ENCODE data around the gene PIGO. TPM values are rescaled to one million over a fixed set of nuclear protein-coding genes. Genes with fewer than 3 reads are reported as not detected.

Gene PIGO
- total RNA-seq, 1 donor from 2014 or later: 25.1 TPM

DNA sequence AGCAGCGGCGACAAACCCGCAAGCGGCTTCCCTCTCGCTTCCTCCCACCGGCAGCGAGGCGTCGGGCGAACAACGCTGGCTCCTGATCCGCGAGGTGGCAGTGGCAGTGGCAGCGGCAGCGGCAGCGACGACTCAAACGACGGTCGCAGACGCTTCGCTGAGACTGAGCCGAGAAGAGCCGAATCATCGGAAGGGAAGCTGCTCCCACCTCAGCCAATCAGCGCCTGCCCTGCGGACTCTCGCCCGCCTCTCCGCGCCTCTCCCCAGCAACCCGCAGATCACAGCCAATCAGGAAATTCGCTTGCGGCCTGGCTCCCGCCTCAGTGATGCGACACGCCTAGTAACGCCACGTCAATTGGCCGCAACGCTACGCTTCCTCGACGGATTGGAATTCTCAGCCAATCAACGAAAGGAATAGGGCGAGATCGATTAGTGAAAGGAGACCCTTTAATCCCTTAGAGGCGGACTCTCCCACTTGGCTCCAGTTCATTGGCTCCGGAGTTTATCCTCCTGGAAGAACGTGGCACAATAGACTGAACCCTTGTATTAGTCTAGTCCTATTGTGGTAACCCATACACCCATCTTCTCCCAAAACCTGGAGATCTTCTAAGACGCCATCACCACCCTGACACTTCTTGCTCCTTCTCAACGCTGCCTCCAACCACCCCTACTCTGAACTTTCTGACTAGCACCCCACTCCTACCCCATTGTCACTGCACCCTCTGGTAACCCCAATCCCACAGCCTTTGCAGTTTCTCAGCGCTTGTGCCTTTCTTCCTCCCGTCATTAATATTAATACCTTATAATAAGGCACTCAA is 23.7 kb downstream of the PIGO start, which contains the start of gene VCP:
Gene VCP, minus strand, starts transcription at position 165 of the 818 bp plus-strand sequence. CDS start 272 bp downstream, outside the sequence.
- H3K27ac ChIP-seq: peak within 1 kb of the TSS; percentile 100
- intact Hi-C loops (cut with DNase I): no loop called here
- H3K4me3 ChIP-seq: peak within 1 kb of the TSS; percentile 98
- H3K27me3 ChIP-seq (ENCODE audit: low read depth): no peaks in the 10 kb centered on the region
- peaks cover 43% of the 10 kb centered on the region for H3K4me1 ChIP-seq
- peaks cover 12% of the 10 kb centered on the region for H3K36me3 ChIP-seq
- TF ChIP-seq, protein P1, sequence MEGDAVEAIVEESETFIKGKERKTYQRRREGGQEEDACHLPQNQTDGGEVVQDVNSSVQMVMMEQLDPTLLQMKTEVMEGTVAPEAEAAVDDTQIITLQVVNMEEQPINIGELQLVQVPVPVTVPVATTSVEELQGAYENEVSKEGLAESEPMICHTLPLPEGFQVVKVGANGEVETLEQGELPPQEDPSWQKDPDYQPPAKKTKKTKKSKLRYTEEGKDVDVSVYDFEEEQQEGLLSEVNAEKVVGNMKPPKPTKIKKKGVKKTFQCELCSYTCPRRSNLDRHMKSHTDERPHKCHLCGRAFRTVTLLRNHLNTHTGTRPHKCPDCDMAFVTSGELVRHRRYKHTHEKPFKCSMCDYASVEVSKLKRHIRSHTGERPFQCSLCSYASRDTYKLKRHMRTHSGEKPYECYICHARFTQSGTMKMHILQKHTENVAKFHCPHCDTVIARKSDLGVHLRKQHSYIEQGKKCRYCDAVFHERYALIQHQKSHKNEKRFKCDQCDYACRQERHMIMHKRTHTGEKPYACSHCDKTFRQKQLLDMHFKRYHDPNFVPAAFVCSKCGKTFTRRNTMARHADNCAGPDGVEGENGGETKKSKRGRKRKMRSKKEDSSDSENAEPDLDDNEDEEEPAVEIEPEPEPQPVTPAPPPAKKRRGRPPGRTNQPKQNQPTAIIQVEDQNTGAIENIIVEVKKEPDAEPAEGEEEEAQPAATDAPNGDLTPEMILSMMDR (IDR thresholded peaks at IDR 0.05): no peak
- ATAC-seq: peak; percentile 96 to 97
- no peaks in the 10 kb centered on the region for H3K9me3 ChIP-seq
- DNase-seq: peak; percentile 98

DNA sequence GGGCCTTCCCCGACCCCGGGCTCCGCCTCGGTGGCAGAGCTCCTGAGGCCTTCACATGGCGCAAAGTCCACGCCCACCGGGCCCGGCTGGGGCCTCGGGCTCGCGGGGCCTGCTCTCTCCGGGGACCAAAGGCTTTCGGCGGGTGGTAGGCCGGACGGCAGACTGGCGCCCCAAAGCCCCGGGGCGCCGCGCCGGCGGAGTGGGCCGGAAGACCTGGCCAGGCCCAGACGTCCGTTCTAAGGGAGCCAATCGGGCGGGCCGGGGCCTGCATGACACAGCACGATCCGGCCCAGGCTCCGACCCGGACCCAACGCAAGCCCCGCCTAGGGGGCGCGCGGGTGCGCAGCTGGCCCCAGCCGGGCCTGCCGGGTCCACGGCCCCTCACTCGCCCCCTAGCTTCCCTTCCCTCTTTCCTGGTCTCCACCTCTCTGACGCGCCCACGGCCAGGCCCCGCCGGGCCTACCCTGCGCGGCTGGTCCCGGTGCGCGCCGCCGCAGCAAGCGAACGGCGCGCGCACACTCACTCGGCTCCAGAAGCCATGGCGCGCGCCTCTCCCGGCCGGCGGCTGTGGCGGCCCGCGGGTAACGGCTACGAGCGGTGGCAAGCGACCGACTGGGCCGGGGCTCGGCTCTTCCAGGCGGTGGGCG is 24.5 kb downstream of the PIGO start:
- Histone ChIP-seq H3K9me3 (no peaks in the 10 kb centered on the region), H3K4me1 (peaks cover 45% of the 10 kb centered on the region), H3K4me3 (peak overlapping the region; percentile 98), H3K36me3 (peaks cover 19% of the 10 kb centered on the region), H3K27ac (peak overlapping the region; percentile 100), H3K27me3 (ENCODE audit: low read depth) (no peaks in the 10 kb centered on the region)
- peak; percentile 94 for DNase-seq
- TF ChIP-seq, protein P1 (IDR thresholded peaks at IDR 0.05): peak; percentile 52
- peak; percentile 90 to 93 for ATAC-seq
- intact Hi-C loops (cut with DNase I): no loop called here

DNA sequence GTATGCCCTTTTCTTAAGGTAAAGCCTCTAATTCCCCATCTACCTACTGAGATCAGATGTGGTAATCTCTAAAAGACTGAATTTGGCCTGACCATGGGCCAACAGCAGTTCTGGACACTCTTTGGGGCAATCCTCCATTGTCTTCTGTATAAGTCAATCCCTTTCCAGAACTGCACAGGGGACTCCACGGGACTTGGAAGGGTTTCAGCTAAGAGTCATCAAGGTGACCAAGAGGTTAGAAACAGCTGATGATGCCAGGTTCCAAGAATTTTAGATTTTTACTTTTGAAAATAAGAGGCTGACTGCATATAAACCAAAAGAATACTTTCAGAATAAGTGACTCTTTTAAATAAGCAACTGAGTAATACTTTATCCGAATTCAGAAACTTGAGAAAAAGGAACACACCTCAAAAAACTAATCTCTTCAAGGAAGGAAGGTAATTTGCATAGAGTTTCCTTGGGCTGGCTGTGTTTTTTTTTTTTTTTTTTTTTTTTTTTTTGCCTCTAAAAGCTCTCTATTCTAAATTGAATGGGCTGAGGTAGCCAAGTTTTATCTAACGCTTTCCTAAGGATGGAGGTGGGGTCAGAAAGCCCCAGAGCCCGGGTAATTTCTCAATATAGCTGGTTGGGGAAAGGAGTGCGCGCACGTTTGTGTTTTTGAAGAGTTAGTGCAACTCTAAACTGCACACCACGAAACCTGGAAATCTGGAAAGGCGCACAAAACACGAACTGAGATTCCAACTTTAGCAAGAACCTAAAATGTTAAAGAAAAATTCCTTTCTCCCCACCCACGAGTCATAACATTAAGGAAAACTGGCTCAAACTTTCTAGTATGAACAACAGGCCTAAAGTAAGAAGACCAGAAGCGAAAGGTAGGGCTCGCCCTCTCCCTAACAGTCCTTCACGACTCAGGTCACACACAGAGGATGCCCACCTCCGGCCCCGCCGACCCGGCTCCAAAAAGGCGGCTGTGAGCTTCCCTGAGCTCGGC is 25.3 kb downstream of the PIGO start:
- Histone ChIP-seq H3K27ac (peak overlapping the region; percentile 100), H3K4me1 (peaks cover 45% of the 10 kb centered on the region), H3K4me3 (peak overlapping the region; percentile 98), H3K27me3 (ENCODE audit: low read depth) (no peaks in the 10 kb centered on the region), H3K9me3 (no peaks in the 10 kb centered on the region), H3K36me3 (peaks cover 27% of the 10 kb centered on the region)
- TF ChIP-seq, protein P1 (IDR thresholded peaks at IDR 0.05): no peak
- intact Hi-C loops (cut with DNase I): no loop called here
- ATAC-seq (no peak), DNase-seq (no peak)

DNA sequence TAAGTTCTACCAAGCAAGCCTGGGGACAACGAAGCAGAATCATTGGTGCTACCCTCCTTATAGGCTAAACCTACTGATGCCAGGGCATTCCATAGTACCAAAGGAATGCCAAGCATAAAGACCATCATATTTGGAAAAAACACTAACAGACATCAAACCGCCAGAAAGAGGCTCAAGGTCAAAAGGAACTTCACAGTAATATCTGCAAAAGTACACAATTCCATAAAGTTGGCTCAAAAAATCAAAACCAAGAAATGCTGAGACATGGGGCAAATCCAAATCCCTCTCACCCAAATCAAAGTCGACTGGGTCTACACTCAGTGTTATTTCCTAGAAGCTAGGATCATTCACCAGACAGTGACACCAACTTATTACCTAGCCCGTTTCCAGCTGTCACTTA is 27.4 kb downstream of the PIGO start:
- peaks cover 45% of the 10 kb centered on the region for H3K4me1 ChIP-seq
- no peak for DNase-seq
- ATAC-seq: no peak

More for the DNA sequence above, 27.4 kb downstream of the PIGO start:
- peaks cover 48% of the 10 kb centered on the region for H3K36me3 ChIP-seq
- H3K4me3 ChIP-seq: no peak overlapping the region
- H3K27me3 ChIP-seq (ENCODE audit: low read depth): no peaks in the 10 kb centered on the region
- TF ChIP-seq, protein P1 (IDR thresholded peaks at IDR 0.05): no peak
- no peaks in the 10 kb centered on the region for H3K9me3 ChIP-seq
- no peak overlapping the region for H3K27ac ChIP-seq
- intact Hi-C loops (cut with DNase I): no loop called here

Data from lower lobe of right lung (tissue), 2 donors.